Endothelial cell (in vitro differentiated cells): ENCODE results near the gene LAMC1. TPM values are rescaled to one million over a fixed set of nuclear protein-coding genes. Genes with fewer than 3 reads are reported as not detected.
"Not testable (repeated sequence)": the region's sequence is repeated elsewhere in the genome, so short reads cannot be mapped to it uniquely, and the experiment has no call there.

Experiments used
- DNase-seq: peaks from one replicate; pipeline ENCODE4 v3.0.0; 2021; ENCODE audit warnings: low spot score
- H3K27ac Mint-ChIP-seq: one replicate; pipeline ENCODE4 v1.8.0; 2021; ENCODE audit warnings: mixed read lengths, inconsistent platforms; ENCODE audit not compliant: unreplicated experiment
- H3K27me3 Mint-ChIP-seq: one replicate; pipeline ENCODE4 v1.8.0; 2021; ENCODE audit warnings: mild to moderate bottlenecking, moderate library complexity, mixed read lengths, inconsistent platforms; ENCODE audit not compliant: unreplicated experiment
- H3K36me3 Mint-ChIP-seq: one replicate; pipeline ENCODE4 v1.8.0; 2021; ENCODE audit warnings: mild to moderate bottlenecking, low read depth, mixed read lengths, inconsistent platforms; ENCODE audit not compliant: unreplicated experiment
- H3K4me1 Mint-ChIP-seq: one replicate; pipeline ENCODE4 v1.8.0; 2021; ENCODE audit warnings: mild to moderate bottlenecking, mixed read lengths, inconsistent platforms; ENCODE audit not compliant: unreplicated experiment
- H3K4me3 Mint-ChIP-seq: one replicate; pipeline ENCODE4 v1.8.0; 2021; ENCODE audit warnings: mild to moderate bottlenecking, mixed read lengths, inconsistent platforms; ENCODE audit not compliant: unreplicated experiment
- H3K9me3 Mint-ChIP-seq: one replicate; pipeline ENCODE4 v1.8.0; 2021; ENCODE audit warnings: mixed read lengths, inconsistent platforms; ENCODE audit not compliant: unreplicated experiment
- total RNA-seq: library from RNA; stranded (reverse); fragmentation: NEBNext Ultra II Directional; extraction: Animal tissue kit (Norgen Biotek cat#: 25700); gene quantifications from one replicate; pipeline ENCODE4 v1.2.1, GENCODE V29; 2021; ENCODE audit not compliant: unreplicated experiment
- TF ChIP-seq, protein P1 (sequence below): fragments of 200-600 bp; sonication (generic); IDR thresholded peaks from one replicate; pipeline ENCODE4 v1.5.0; 2021; ENCODE audit warnings: antibody characterized with exemption; ENCODE audit not compliant: unreplicated experiment

The LAMC1 gene
- total RNA-seq, 1 donor from 2014 or later = 265 TPM

DNA sequence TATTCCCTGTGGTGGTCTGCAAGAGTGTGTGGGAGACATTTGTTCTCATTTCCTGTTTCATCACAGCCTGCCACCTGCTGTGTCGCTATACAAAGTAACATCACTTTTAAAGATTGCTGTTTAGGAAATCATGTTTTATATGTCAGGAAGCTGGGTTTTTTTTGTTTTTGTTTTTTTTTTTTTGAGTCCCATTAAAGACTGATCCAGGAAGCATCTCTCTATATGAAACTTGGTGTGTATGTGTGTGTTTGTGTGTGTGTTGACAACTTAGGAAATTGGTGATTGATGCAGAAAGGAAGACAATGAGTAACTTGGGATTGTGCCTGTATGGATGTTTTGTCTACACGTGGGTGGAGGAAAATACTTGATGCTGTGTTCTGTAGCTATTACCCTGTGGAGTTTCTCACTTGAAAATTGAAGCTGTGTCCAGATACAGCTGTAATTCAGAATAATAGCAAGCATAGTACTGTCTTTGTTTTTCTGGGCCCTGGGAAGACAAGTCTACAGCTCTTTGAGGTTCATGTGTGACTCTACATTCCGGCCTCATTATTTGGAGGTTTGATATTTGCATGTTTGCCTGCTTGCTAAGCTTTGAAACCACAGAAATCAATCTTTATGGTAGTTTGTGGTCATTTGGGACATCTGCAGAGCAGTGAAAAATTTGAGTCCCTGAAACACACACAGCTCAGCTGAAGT, 47.9 kb downstream of the LAMC1 start:
- Mint-ChIP-seq H3K27ac (peak overlapping the region; percentile 70), H3K4me3 (peak overlapping the region; percentile 3), H3K27me3 (peaks cover 2% of the 10 kb centered on the region), H3K9me3 (no peaks in the 10 kb centered on the region), H3K4me1 (peaks cover 25% of the 10 kb centered on the region), H3K36me3 (peaks cover 4% of the 10 kb centered on the region)
- TF ChIP-seq, protein P1, sequence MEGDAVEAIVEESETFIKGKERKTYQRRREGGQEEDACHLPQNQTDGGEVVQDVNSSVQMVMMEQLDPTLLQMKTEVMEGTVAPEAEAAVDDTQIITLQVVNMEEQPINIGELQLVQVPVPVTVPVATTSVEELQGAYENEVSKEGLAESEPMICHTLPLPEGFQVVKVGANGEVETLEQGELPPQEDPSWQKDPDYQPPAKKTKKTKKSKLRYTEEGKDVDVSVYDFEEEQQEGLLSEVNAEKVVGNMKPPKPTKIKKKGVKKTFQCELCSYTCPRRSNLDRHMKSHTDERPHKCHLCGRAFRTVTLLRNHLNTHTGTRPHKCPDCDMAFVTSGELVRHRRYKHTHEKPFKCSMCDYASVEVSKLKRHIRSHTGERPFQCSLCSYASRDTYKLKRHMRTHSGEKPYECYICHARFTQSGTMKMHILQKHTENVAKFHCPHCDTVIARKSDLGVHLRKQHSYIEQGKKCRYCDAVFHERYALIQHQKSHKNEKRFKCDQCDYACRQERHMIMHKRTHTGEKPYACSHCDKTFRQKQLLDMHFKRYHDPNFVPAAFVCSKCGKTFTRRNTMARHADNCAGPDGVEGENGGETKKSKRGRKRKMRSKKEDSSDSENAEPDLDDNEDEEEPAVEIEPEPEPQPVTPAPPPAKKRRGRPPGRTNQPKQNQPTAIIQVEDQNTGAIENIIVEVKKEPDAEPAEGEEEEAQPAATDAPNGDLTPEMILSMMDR = no peak
- DNase-seq = no peak

DNA sequence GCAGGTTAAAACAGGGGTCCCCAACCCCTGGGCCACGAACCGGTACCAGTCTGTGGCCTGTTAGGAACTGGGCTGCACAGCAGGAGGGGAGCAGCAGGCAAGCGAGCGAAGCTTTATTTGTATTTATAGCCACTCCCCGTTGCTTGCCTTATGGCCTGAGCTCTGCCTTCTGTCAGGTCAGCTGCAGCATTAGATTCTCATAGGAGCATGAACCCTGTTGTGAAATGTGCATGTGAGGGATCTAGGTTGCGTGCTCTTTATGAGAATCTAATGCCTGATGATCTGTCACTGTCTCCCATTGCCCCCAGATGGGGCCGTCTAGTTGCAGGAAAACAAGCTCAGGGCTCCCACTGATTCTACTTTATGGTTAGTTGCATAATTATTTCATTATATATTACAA, 49.4 kb downstream of the LAMC1 start:
- not testable (repeated sequence) for DNase-seq, H3K9me3 Mint-ChIP-seq, H3K27ac Mint-ChIP-seq, H3K27me3 Mint-ChIP-seq, H3K36me3 Mint-ChIP-seq
- peak overlapping the region; percentile 23 for H3K4me3 Mint-ChIP-seq
- H3K4me1 Mint-ChIP-seq = peaks cover 32% of the 10 kb centered on the region

DNA sequence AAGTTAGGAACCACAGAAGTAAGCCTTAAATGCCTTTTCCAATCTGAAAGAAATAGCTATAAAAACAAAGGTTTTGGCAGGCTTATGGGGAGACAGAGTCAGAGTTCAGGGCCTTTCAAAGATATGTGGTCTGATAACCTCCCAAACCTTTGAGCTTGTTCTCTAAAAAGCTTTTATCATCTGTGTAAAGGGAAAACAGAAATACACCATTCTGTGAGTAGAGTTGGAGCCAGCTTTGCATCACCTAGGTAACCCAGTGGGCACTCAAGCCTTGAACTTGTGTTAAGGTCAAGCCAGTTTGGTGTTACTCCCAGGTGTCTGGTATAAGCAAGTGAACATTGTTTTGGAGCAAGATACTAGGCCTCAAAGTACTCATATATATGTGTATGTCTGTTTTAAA, 50.1 kb downstream of the LAMC1 start:
- H3K36me3 Mint-ChIP-seq = peaks cover 4% of the 10 kb centered on the region
- H3K4me3 Mint-ChIP-seq = no peak overlapping the region
- no peak overlapping the region for H3K27ac Mint-ChIP-seq
- no peaks in the 10 kb centered on the region for H3K9me3 Mint-ChIP-seq
- H3K4me1 Mint-ChIP-seq = peaks cover 34% of the 10 kb centered on the region
- no peak for DNase-seq
- TF ChIP-seq, protein P1 = no peak
- H3K27me3 Mint-ChIP-seq = peaks cover 2% of the 10 kb centered on the region

DNA sequence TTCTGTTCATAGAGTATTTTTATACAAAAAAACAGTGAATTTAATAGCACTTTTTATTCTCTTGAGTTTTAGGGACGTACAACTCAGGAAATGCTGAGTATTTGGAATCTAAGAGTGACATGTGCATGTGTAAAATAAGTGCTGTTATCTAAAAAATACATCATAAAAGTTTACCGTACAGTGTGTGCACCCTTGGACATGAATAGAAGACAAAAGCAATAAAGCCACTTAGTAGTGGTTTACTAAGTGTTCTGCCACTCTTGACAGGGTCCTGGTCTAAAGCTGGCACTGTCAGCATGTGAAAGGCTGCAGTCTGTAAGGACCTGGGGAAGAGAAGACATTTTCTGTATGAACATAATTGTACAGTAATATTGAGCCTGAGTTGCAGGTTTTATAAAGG, 51.0 kb downstream of the LAMC1 start:
- no peak overlapping the region for H3K27ac Mint-ChIP-seq

DNA sequence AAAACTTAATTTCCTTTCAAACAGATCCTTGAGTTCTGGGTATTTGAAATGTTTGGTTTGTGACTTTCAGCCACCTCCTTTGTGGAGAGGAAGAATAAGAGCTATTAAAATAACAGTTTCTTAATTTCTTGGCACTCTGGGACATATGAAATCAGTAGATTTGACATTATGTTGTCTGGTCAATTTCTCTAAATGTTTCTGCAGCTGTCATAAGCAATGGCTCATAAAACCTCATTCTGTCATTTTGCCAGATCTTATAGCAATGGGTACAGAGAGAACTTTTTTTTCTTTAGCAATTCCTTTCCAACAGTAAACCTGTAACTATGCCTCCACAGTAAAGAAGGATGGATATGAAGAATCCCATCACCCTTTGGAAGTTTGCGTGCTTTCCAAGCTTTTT, 52.6 kb downstream of the LAMC1 start:
- DNase-seq = no peak
- Mint-ChIP-seq H3K4me3 (no peak overlapping the region), H3K36me3 (peaks cover 4% of the 10 kb centered on the region), H3K27me3 (peaks cover 2% of the 10 kb centered on the region), H3K27ac (no peak overlapping the region), H3K9me3 (no peaks in the 10 kb centered on the region), H3K4me1 (peaks cover 22% of the 10 kb centered on the region)
- TF ChIP-seq, protein P1 = no peak

More for the DNA sequence above, 51.0 kb downstream of the LAMC1 start:
- Mint-ChIP-seq H3K27me3 (peaks cover 2% of the 10 kb centered on the region), H3K4me3 (no peak overlapping the region), H3K4me1 (peaks cover 34% of the 10 kb centered on the region), H3K9me3 (no peaks in the 10 kb centered on the region), H3K36me3 (peaks cover 4% of the 10 kb centered on the region)
- TF ChIP-seq, protein P1 = no peak
- DNase-seq = no peak
